Ectodermal cell (in vitro differentiated cells): ENCODE measurements around the gene INTS11.

ENCODE experiments used
- H3K27ac ChIP-seq: 2 replicates; pipeline ENCODE4 v1.7.0; 2013; ENCODE audit warnings: mild to moderate bottlenecking, low read depth, low read length; ENCODE audit not compliant: insufficient read depth, poor library complexity, severe bottlenecking
- H3K27me3 ChIP-seq: 2 replicates; pipeline ENCODE4 v1.7.0; 2013; ENCODE audit warnings: mild to moderate bottlenecking, low read length; ENCODE audit not compliant: insufficient read depth, control insufficient read depth, poor library complexity, severe bottlenecking
- H3K36me3 ChIP-seq: one replicate; pipeline ENCODE4 v1.7.0; 2013; ENCODE audit warnings: low read length; ENCODE audit not compliant: control insufficient read depth, insufficient read depth
- H3K4me1 ChIP-seq: one replicate; pipeline ENCODE4 v1.7.0; 2013; ENCODE audit warnings: low read length; ENCODE audit not compliant: control insufficient read depth, insufficient read depth
- H3K4me3 ChIP-seq: 2 replicates; pipeline ENCODE4 v1.7.0; 2013; ENCODE audit warnings: low read depth, low read length, control low read depth; ENCODE audit not compliant: insufficient read depth
- H3K9me3 ChIP-seq: 2 replicates; pipeline ENCODE4 v1.7.0; 2013; ENCODE audit warnings: mild to moderate bottlenecking, low read length, moderate library complexity; ENCODE audit not compliant: control insufficient read depth
- WGBS, 2 experiments: methylation state at CpG; one replicate each; pipeline ENCODE4 v1.1.7; 2013; ENCODE audit warnings: missing lambda C conversion rate in 2 of 2; 5-methylcytosine and 5-hydroxymethylcytosine counted together

The INTS11 gene

GRCh38 chr1:1311107-1312104 is 13.1 kb downstream of the INTS11 start:
- H3K4me3 ChIP-seq = no peak overlapping the region
- H3K4me1 ChIP-seq = peaks cover 27% of the 10 kb centered on the region
- peaks cover 14% of the 10 kb centered on the region for H3K36me3 ChIP-seq
- H3K9me3 ChIP-seq = no peaks in the 10 kb centered on the region
- WGBS, 2 experiments = 95 to 96% methylated on average over 22 of the region's 22 CpGs
- H3K27me3 ChIP-seq = peaks cover 13% of the 10 kb centered on the region
- H3K27ac ChIP-seq = no peak overlapping the region

GRCh38 chr1:1310476-1311053 is 13.9 kb downstream of the INTS11 start:
- peaks cover 13% of the 10 kb centered on the region for H3K27me3 ChIP-seq
- H3K4me1 ChIP-seq = peaks cover 27% of the 10 kb centered on the region
- H3K36me3 ChIP-seq = peaks cover 14% of the 10 kb centered on the region
- whole genome bisulfite sequencing, 2 experiments = 93 to 94% methylated on average over 21 of the region's 21 CpGs
- H3K9me3 ChIP-seq = no peaks in the 10 kb centered on the region
- no peak overlapping the region for H3K4me3 ChIP-seq
- no peak overlapping the region for H3K27ac ChIP-seq

- Histone ChIP-seq H3K36me3 (peaks cover 14% of the 10 kb centered on the region), H3K27me3 (peaks cover 13% of the 10 kb centered on the region), H3K9me3 (no peaks in the 10 kb centered on the region), H3K4me3 (no peak overlapping the region), H3K4me1 (peaks cover 32% of the 10 kb centered on the region), H3K27ac (no peak overlapping the region)
- WGBS, 2 experiments = 80 to 85% methylated on average over 3 of the region's 3 CpGs
Measured at GRCh38 chr1:1310109-1310385, 14.4 kb downstream of the INTS11 start.

- H3K27ac ChIP-seq = no peak overlapping the region
Measured at GRCh38 chr1:1309251-1310108, 15.0 kb downstream of the INTS11 start.

GRCh38 chr1:1308756-1309250 is 15.7 kb downstream of the INTS11 start:
- Histone ChIP-seq H3K27me3 (peaks cover 13% of the 10 kb centered on the region), H3K9me3 (no peaks in the 10 kb centered on the region), H3K4me3 (peak overlapping the region; percentile 83), H3K36me3 (peaks cover 11% of the 10 kb centered on the region), H3K4me1 (peaks cover 36% of the 10 kb centered on the region), H3K27ac (no peak overlapping the region)
- WGBS, 2 experiments = 1% methylated on average over 66 of the region's 66 CpGs

More at GRCh38 chr1:1309251-1310108, 15.0 kb downstream of the INTS11 start:
- 22 to 24% methylated on average over 57 of the region's 57 CpGs for WGBS, 2 experiments
- H3K36me3 ChIP-seq = peaks cover 14% of the 10 kb centered on the region
- peaks cover 36% of the 10 kb centered on the region for H3K4me1 ChIP-seq
- no peaks in the 10 kb centered on the region for H3K9me3 ChIP-seq
- H3K4me3 ChIP-seq = peak overlapping the region; percentile 83
- peaks cover 13% of the 10 kb centered on the region for H3K27me3 ChIP-seq

- peaks cover 36% of the 10 kb centered on the region for H3K4me1 ChIP-seq
- H3K27ac ChIP-seq = peak within 1 kb of the TSS; percentile 84
- no peaks in the 10 kb centered on the region for H3K9me3 ChIP-seq
- H3K36me3 ChIP-seq = peaks cover 9% of the 10 kb centered on the region
- WGBS, 2 experiments = 0% methylated on average over 131 of the region's 131 CpGs
- H3K27me3 ChIP-seq = peaks cover 13% of the 10 kb centered on the region
- peak within 1 kb of the TSS; percentile 83 for H3K4me3 ChIP-seq
Measured at GRCh38 chr1:1307923-1308755, 16.3 kb downstream of the INTS11 start, which contains the start of the genes ACAP3 and PUSL1. TSS of gene ACAP3 (minus strand) at chr1:1307930. CDS start at chr1:1307815, 115 bp downstream. TSS of gene PUSL1 (plus strand) at chr1:1308597. CDS start at chr1:1308644, 47 bp downstream.

GRCh38 chr1:1307261-1307922 is 17.1 kb downstream of the INTS11 start:
- Histone ChIP-seq H3K9me3 (no peaks in the 10 kb centered on the region), H3K4me1 (peaks cover 36% of the 10 kb centered on the region), H3K4me3 (peak overlapping the region; percentile 83), H3K27ac (no peak overlapping the region), H3K36me3 (peaks cover 6% of the 10 kb centered on the region), H3K27me3 (peaks cover 13% of the 10 kb centered on the region)
- WGBS, 2 experiments = 2% methylated on average over 83 of the region's 83 CpGs

GRCh38 chr1:1306661-1307260 is 17.7 kb downstream of the INTS11 start:
- H3K4me3 ChIP-seq = peak overlapping the region; percentile 83
- H3K27me3 ChIP-seq = peaks cover 13% of the 10 kb centered on the region
- H3K9me3 ChIP-seq = no peaks in the 10 kb centered on the region
- 74 to 77% methylated on average over 27 of the region's 27 CpGs for WGBS, 2 experiments
- peaks cover 5% of the 10 kb centered on the region for H3K36me3 ChIP-seq
- peaks cover 36% of the 10 kb centered on the region for H3K4me1 ChIP-seq
- H3K27ac ChIP-seq = no peak overlapping the region
